ENCODE measurements around the gene NPHS1. TPM values are rescaled to one million over a fixed set of nuclear protein-coding genes. Genes with fewer than 3 reads are reported as not detected.

Gene NPHS1
- total and polyA plus RNA-seq, 4 experiments from 2014 or later, result not detected

GRCh38 chr19:35859414-35859813, 7.1 kb upstream of the NPHS1 start:
- Mint-ChIP-seq H3K27me3 (peaks cover 32 to 39% of the 10 kb centered on the region in 2 donors), H3K27ac (peak overlapping the region in 1 of 7 donors; percentile 57), H3K9me3 (no peaks in the 10 kb centered on the region), H3K4me3 (peak overlapping the region in 1 of 8 donors; percentile 6), H3K4me1 (peaks cover 0 to 20% (median 5%) of the 10 kb centered on the region in 4 donors), H3K36me3 (no peaks in the 10 kb centered on the region)
- Histone ChIP-seq H3K4me1 (ENCODE audit: insufficient read depth, low read length) (peaks cover 15% of the 10 kb centered on the region), H3K4me3 (ENCODE audit: low read length in 2 of 2) (no peak overlapping the region), H3K36me3 (ENCODE audit: insufficient read depth, low read length) (no peaks in the 10 kb centered on the region), H3K27ac (ENCODE audit: low read depth, low read length) (no peak overlapping the region), H3K9me3 (ENCODE audit: control insufficient read depth in 1 of 2, low read length in 2 of 2) (no peaks in the 10 kb centered on the region), H3K27me3 (ENCODE audit: insufficient read depth, low read length) (peaks cover 21% of the 10 kb centered on the region)
- ChIA-PET POLR2A (ENCODE audit: partially characterized antibody) (no interaction called here), CTCF (ENCODE audit: partially characterized antibody) (no interaction called here)
- DNase-seq, result no peak
- intact Hi-C loops (cut with micrococcal nuclease), result no loop called here

- H3K4me1 Mint-ChIP-seq, result peaks cover 0 to 20% (median 5%) of the 10 kb centered on the region in 4 donors
- no peaks in the 10 kb centered on the region for H3K9me3 Mint-ChIP-seq
- Histone ChIP-seq H3K9me3 (ENCODE audit: control insufficient read depth in 1 of 2, low read length in 2 of 2) (no peaks in the 10 kb centered on the region), H3K27ac (ENCODE audit: low read depth, low read length) (no peak overlapping the region), H3K4me1 (ENCODE audit: insufficient read depth, low read length) (peaks cover 15% of the 10 kb centered on the region), H3K27me3 (ENCODE audit: insufficient read depth, low read length) (peaks cover 21% of the 10 kb centered on the region), H3K4me3 (ENCODE audit: low read length in 2 of 2) (no peak overlapping the region), H3K36me3 (ENCODE audit: insufficient read depth, low read length) (no peaks in the 10 kb centered on the region)
- intact Hi-C loops (cut with micrococcal nuclease), result no loop called here
- no peak overlapping the region for H3K27ac Mint-ChIP-seq
- H3K27me3 Mint-ChIP-seq, result peaks cover 32 to 43% of the 10 kb centered on the region in 2 donors
- POLR2A ChIA-PET (ENCODE audit: partially characterized antibody), result no interaction called here
- DNase-seq, result no peak
- peak overlapping the region in 4 of 8 donors; percentile 11 to 60 (median 40) for H3K4me3 Mint-ChIP-seq
- H3K36me3 Mint-ChIP-seq, result no peaks in the 10 kb centered on the region
- CTCF ChIA-PET (ENCODE audit: partially characterized antibody), result no interaction called here
Observed at GRCh38 chr19:35858311-35858710, 6.0 kb upstream of the NPHS1 start.

GRCh38 chr19:35856546-35857149, 4.3 kb upstream of the NPHS1 start, which contains the start of gene KIRREL2:
KIRREL2 (plus strand) TSS chr19:35856911; CDS start chr19:35857120, 209 bp downstream.
- H3K36me3 ChIP-seq (ENCODE audit: insufficient read depth, low read length), result no peaks in the 10 kb centered on the region
- peak within 1 kb of the TSS; percentile 73 to 85 (median 80) for H3K4me3 Mint-ChIP-seq
- intact Hi-C loops (cut with micrococcal nuclease), result no loop called here
- H3K27ac Mint-ChIP-seq, result peak within 1 kb of the TSS in 3 of 7 donors; percentile 18 to 64 (median 33)
- CTCF ChIA-PET (ENCODE audit: partially characterized antibody), result no interaction called here
- H3K27ac ChIP-seq (ENCODE audit: low read depth, low read length), result no peak within 1 kb of the TSS
- H3K4me1 Mint-ChIP-seq, result peaks cover 0 to 20% (median 5%) of the 10 kb centered on the region in 4 donors
- peaks cover 15% of the 10 kb centered on the region for H3K4me1 ChIP-seq (ENCODE audit: insufficient read depth, low read length)
- H3K27me3 ChIP-seq (ENCODE audit: insufficient read depth, low read length), result peaks cover 17% of the 10 kb centered on the region
- POLR2A ChIA-PET (ENCODE audit: partially characterized antibody), result no interaction called here
- DNase-seq, result peak in 1 of 5 donors; percentile 26
- no peaks in the 10 kb centered on the region for H3K9me3 Mint-ChIP-seq
- no peaks in the 10 kb centered on the region for H3K9me3 ChIP-seq (ENCODE audit: control insufficient read depth in 1 of 2, low read length in 2 of 2)
- peak within 1 kb of the TSS in 1 of 2 donors; percentile 57 for H3K4me3 ChIP-seq (ENCODE audit: low read length in 2 of 2)
- peaks cover 32 to 50% of the 10 kb centered on the region in 2 donors for H3K27me3 Mint-ChIP-seq
- H3K36me3 Mint-ChIP-seq, result no peaks in the 10 kb centered on the region

- Histone ChIP-seq H3K4me3 (ENCODE audit: low read length in 2 of 2) (no peak overlapping the region), H3K36me3 (ENCODE audit: insufficient read depth, low read length) (no peaks in the 10 kb centered on the region), H3K4me1 (ENCODE audit: insufficient read depth, low read length) (peaks cover 15% of the 10 kb centered on the region), H3K27ac (ENCODE audit: low read depth, low read length) (no peak overlapping the region), H3K27me3 (ENCODE audit: insufficient read depth, low read length) (peaks cover 9% of the 10 kb centered on the region), H3K9me3 (ENCODE audit: control insufficient read depth in 1 of 2, low read length in 2 of 2) (no peaks in the 10 kb centered on the region)
- no peak overlapping the region for H3K27ac Mint-ChIP-seq
- H3K36me3 Mint-ChIP-seq, result no peaks in the 10 kb centered on the region
- no peaks in the 10 kb centered on the region for H3K9me3 Mint-ChIP-seq
- ChIA-PET POLR2A (ENCODE audit: partially characterized antibody) (no interaction called here), CTCF (ENCODE audit: partially characterized antibody) (no interaction called here)
- no peak overlapping the region for H3K4me3 Mint-ChIP-seq
- H3K4me1 Mint-ChIP-seq, result peaks cover 0 to 10% (median 4%) of the 10 kb centered on the region in 4 donors
- intact Hi-C loops (cut with micrococcal nuclease), result no loop called here
- H3K27me3 Mint-ChIP-seq, result peaks cover 20 to 45% of the 10 kb centered on the region in 2 donors
- DNase-seq, result no peak
Observed at GRCh38 chr19:35853038-35853756, 893 bp upstream of the NPHS1 start.

- CTCF ChIA-PET (ENCODE audit: partially characterized antibody), result interaction anchor here (0.7 to 1.4 kb wide), 2 partner anchors 17 to 31 kb away, joined by 3 read pairs; no protein-coding TSS in a partner anchor
- H3K27me3 ChIP-seq (ENCODE audit: insufficient read depth, low read length), result peaks cover 15% of the 10 kb centered on the region
- intact Hi-C loops (cut with micrococcal nuclease), result no loop called here
Observed at GRCh38 chr19:35851213-35852028, 883 bp downstream of the NPHS1 start.

GRCh38 chr19:35848919-35849505, 3.3 kb downstream of the NPHS1 start:
- ChIA-PET CTCF (ENCODE audit: partially characterized antibody) (no interaction called here), POLR2A (ENCODE audit: partially characterized antibody) (no interaction called here)
- Histone ChIP-seq H3K36me3 (ENCODE audit: insufficient read depth, low read length) (no peaks in the 10 kb centered on the region), H3K4me3 (ENCODE audit: low read length in 2 of 2) (no peak overlapping the region), H3K27ac (ENCODE audit: low read depth, low read length) (no peak overlapping the region), H3K27me3 (ENCODE audit: insufficient read depth, low read length) (peaks cover 23% of the 10 kb centered on the region), H3K9me3 (ENCODE audit: control insufficient read depth in 1 of 2, low read length in 2 of 2) (no peaks in the 10 kb centered on the region), H3K4me1 (ENCODE audit: insufficient read depth, low read length) (peaks cover 14% of the 10 kb centered on the region)
- H3K36me3 Mint-ChIP-seq, result no peaks in the 10 kb centered on the region
- H3K27me3 Mint-ChIP-seq, result peaks cover 36 to 53% of the 10 kb centered on the region in 2 donors
- no peak overlapping the region for H3K4me3 Mint-ChIP-seq
- peaks cover 0 to 3% (median 0%) of the 10 kb centered on the region in 8 donors for H3K9me3 Mint-ChIP-seq
- no peak overlapping the region for H3K27ac Mint-ChIP-seq
- no peak for DNase-seq
- peaks cover 7 to 25% (median 20%) of the 10 kb centered on the region in 4 donors for H3K4me1 Mint-ChIP-seq
- intact Hi-C loops (cut with micrococcal nuclease), result no loop called here

More at GRCh38 chr19:35851213-35852028, 883 bp downstream of the NPHS1 start:
- H3K9me3 Mint-ChIP-seq, result peaks cover 0 to 1% (median 0%) of the 10 kb centered on the region in 8 donors
- Histone ChIP-seq H3K36me3 (ENCODE audit: insufficient read depth, low read length) (no peaks in the 10 kb centered on the region), H3K27ac (ENCODE audit: low read depth, low read length) (no peak overlapping the region), H3K9me3 (ENCODE audit: control insufficient read depth in 1 of 2, low read length in 2 of 2) (no peaks in the 10 kb centered on the region), H3K4me3 (ENCODE audit: low read length in 2 of 2) (no peak overlapping the region), H3K4me1 (ENCODE audit: insufficient read depth, low read length) (peaks cover 5% of the 10 kb centered on the region)
- H3K27me3 Mint-ChIP-seq, result peaks cover 25 to 44% of the 10 kb centered on the region in 2 donors
- no peaks in the 10 kb centered on the region for H3K36me3 Mint-ChIP-seq
- peak overlapping the region in 1 of 7 donors; percentile 60 for H3K27ac Mint-ChIP-seq
- POLR2A ChIA-PET (ENCODE audit: partially characterized antibody), result interaction anchor here (0.5 kb wide), 1 partner anchor 151 kb away, joined by 3 read pairs; no protein-coding TSS in a partner anchor
- peaks cover 0 to 6% (median 4%) of the 10 kb centered on the region in 4 donors for H3K4me1 Mint-ChIP-seq
- H3K4me3 Mint-ChIP-seq, result no peak overlapping the region
- DNase-seq, result no peak

Data from CD4-positive, alpha-beta memory T cell (primary cell).